GM21360 (cell line): ENCODE measurements around the gene SIGLEC11.
"Not testable (repeated sequence)": the region's sequence is repeated elsewhere in the genome, so short reads cannot be mapped to it uniquely, and the experiment has no call there.

Source experiments
- ATAC-seq: cut with Tn5 transposase; IDR thresholded peaks from one replicate; pipeline ENCODE4 v1.9.1; 2021; ENCODE audit warnings: mild to moderate bottlenecking, moderate library complexity; ENCODE audit not compliant: unreplicated experiment

The SIGLEC11 gene

DNA sequence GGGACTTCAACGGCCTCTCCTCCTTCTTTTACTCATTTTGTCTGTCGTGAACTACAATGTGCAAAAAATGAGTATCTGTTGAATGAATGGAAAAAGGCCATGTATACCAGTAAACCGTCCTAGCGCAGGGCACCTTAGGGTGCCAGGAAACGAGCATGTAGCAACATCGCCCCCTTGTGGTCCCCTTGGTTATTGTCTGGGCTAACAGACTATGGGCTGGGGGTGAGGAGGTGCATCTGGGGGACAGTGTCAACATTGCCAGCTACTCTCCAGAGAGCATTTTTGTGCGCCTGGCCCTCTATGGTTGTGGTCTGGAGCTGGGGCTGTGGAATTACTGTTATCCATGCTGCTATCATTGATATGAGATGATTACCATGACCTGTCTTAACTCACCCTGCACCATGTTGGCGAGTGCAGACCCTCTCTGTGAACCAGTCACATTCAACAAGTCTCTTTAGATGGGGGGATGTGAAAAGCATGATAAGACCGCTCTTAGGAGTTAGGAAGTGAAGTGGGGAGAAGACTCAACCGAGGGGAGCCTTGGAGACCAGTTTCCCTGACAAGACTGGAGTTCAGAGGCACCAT, 22.8 kb upstream of the SIGLEC11 start:
- no peak for ATAC-seq

DNA sequence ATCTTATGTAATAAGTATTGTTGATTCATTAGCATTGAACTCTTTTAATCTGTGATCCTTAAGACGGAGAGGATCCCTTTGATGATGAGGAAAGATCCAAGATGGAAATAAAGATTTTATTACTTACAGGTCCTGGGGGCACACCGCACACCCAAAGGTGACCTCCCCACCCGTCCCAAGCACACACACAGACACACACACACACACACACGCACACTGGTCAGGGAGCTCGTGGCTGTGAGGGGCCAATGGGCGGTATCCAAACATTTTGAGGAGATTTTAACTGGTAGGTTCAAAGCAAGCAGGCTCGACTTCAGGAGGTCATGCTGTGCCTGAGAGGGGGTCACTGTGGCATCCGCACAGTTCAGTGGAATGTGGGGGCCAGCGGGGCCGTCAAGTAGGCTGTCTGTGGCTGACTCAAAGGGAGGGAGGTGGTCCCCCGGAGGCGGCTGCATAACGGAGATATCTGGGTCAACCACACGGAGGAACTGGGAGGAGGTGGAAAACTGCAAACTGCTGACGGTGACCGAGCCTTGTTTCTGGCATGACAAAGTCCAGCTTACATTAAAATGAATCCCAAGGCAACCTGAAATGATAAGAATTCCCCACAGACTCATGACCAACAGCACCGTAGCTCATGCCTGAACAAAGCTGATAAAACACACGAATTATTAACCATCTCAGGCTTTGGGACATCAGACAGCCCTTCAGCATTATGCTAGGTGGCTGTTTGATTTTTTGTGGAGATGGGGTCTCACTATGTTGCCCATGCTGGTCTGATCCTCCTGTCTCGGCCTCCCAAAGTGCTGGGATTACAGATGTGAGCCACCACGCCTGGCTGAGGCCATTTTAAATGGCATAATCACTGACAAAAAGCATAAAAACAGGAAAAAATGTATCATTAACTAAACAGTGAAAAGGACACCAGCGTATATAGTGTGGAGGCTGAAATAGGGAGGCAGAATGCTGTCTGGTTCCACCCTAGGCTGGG, 20.9 kb upstream of the SIGLEC11 start:
- no peak for ATAC-seq

DNA sequence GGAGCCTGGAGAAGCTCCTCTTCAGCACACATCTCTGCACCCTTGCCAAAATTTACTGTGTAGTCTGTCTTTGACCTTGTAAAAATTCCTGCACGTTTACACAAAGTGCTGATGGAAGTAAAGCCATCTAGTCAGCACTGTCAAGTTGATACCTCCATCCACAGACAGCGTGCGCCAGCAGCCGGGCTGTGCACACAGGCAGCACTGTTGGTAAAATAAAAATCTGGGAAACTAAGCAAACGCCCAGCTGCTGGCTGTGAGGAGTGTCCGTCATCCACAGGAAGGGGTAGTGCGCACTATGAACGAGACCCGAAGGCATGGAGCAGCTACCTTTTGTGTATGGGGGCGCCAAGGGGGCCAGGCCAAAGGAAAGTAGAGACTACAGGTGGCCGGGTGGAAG, 17.4 kb upstream of the SIGLEC11 start:
- no peak for ATAC-seq

DNA sequence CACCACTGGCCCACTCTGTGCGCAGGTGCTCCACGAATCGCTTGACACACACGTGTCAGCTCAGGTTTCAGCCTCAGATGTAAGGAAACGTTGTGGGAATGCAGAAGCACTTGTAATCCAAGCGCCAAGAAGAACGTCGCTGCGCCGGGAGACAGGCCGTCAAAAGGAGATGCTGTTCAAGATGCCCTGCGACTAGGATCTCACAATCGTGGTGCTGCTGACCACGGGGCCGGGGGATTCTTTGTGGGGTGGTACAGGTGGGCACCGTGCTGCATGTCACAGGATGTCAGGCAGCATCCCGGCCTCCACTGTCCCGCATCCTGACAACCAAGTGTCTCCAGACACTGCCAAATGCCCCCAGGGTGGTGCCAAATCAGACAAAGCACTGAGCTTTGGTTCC, 16.9 kb upstream of the SIGLEC11 start:
- ATAC-seq = no peak

DNA sequence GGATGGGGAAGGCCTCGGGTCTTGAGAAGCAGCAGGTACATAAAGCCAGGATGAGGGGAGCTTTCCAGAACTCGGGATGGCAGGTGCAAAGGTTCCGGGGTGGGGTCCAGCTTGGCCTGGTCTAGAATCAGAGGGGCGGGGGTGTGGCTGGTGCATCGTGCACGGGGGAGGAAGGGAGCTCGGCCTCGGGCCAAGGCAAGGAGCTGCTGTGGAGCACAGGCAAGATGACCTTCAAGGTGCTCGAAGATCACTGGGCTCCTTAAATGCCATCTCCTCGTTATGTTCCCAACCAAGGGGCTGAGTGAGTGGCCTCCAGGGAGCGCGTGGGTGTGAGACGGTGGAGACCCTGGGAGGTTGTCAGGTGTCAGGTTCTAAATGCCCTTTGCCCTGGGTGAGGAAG, 16.1 kb upstream of the SIGLEC11 start:
- no peak for ATAC-seq

DNA sequence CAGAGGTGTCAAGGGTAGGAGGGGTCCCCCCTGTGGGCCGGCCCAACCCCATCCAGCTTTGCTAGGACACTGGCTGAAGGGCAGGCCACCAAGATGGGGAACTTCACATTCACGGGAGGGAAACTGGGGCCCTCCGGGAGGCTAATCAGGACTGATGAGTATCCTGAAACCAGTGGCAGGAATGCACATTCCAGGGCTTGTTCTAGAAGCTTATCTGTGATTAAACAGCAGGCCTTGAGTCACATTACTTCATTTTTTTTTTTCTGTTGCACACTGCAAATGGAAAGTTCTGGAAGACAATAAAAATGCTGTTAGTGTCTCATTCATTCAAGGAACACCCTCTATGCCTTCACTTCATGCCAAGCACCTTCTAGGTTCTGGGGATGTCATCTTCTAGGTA, 15.5 kb upstream of the SIGLEC11 start:
- ATAC-seq = no peak

DNA sequence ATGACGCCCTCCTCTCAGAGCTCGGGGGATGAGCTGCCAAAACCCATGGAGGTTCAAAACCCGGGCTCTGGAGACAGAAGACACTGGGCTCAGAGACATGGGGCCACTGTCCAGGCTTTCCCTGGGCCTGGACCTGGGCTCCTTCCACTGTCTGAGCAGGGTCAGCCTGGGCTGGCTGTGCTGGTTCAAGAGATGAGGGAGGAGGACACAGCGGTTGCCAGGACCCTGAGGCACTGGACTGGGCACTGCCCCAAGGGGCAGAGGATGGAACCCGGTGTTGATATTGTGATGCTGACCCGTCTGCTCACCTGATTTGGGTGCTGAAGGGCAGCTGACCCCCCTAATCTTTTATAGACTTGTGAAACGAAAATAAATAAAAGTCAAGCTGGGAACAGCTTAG, 14.1 kb upstream of the SIGLEC11 start:
- no peak for ATAC-seq

DNA sequence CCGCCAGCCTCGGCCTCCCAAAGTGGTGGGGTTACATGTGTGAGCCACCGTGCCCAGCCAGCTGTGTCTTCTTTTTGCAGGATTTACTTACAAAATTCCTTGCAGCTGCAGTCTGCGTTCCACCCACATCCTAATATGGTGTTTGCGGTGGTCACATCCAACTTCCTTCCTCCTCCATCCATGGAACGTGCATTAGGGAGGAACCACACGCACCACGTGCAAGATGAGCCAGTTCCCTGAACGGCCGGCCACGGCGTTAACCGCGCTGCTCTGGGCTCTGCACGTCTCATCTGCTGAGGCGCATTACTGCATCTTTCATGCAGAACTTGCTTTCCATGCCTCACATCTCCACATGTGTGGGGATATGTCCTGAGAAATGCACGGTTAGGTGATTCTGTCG, 13.0 kb upstream of the SIGLEC11 start:
- ATAC-seq = no peak

DNA sequence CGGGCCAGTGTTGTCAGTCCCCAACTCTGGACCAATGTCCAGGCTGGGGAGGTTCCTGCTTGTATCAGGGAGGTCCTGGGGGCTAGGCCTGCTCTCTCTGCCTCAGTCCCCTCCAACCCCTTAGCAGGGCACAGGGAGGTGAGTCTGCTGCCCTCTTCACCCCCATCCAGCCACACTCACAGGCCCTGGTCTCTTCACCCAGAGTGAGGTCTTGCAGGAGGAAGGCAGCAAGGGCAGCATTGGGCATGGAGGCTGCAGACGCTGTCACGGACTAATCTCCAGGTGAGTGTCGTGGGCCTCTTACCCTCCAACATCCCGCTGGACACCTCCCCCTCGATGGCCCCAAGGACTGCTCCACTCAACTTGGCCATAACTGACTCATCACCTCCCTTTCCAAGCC, 11.9 kb upstream of the SIGLEC11 start:
- no peak for ATAC-seq

DNA sequence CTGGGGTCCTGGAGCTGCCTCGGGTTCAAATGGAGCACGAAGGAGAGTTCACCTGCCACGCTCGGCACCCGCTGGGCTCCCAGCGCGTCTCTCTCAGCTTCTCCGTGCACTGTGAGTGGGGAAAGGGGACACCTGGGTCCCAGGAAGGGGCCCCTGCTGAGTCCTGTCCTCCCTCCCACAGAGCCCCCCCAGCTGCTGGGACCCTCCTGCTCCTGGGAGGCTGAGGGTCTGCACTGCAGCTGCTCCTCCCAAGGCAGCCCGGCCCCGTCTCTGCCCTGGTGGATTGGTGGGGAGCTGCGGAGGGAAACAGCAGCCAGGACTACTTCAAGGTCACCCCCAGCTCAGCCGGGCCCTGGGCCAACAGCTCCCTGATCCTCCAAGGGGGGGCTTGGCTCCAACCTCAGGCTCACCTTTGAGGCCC, 11.0 kb upstream of the SIGLEC11 start:
- ATAC-seq = no peak

DNA sequence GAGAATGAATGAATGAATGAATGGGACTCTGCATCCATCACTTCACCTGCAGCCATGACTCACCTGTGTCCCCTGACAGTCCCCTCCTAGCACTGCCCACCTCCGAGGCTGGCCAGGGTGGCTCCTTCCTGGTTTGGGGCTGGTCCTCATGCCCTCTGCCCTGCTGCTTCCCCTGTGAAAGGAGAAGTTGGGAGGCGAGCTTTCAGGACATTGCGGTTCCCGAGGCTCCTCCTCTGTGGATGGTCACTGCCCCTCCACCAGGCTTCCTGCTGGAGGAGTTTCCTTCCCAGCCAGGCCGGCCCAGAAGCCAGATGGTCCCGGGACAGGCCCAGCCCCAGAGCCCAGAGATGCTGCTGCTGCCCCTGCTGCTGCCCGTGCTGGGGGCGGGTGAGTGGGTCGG, 8.4 kb upstream of the SIGLEC11 start:
- ATAC-seq = not testable (repeated sequence)

DNA sequence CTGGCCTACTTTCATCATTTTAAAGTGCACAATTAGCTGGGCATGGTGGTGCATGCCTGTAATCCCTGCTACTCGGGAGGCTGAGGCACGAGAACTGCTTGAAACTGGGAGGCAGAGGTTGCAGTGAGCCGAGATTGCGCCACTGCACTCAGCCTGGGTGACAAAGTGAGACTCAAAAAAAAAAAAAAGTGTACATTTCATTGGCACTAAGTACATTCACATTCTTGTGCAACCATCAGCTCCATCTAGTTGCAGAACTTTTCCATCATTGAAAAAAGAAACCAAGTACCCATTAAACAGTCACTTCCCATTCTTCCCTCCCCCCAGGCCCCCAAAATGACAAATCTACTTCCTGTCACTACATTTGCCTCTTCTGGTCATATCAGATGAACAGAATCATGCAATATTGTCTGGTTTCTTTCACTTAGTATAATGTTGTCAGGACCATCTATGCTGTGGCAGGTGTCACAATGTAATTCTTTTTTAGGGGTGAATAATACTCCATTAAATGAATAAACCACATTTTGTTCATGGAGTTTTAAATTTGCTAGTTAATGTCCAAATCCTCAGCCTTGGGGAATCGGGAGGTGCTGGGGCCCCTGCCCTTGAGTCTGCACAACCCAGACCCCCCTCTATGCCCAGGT, 7.4 kb upstream of the SIGLEC11 start:
- no peak for ATAC-seq

DNA sequence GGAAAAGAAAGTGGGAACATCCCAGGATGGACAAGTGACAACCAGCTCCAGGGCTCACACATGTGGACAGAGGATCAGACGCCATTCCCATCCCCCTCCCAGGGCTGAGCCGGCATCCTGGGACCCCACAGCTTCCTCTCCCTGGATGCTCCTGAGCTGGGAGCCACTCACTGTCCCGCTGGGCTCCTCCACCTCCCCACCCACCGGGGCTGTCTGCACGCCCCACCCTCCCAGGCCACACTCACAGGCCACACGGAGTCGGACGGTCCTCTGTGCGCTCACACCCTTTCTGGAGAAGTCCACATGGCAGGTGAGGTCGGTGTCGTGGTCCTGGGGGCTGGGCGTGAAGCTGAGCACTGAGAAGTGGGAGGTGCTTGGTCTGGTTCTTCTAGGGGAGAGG, 1.1 kb downstream of the SIGLEC11 start:
- ATAC-seq = not testable (repeated sequence)

DNA sequence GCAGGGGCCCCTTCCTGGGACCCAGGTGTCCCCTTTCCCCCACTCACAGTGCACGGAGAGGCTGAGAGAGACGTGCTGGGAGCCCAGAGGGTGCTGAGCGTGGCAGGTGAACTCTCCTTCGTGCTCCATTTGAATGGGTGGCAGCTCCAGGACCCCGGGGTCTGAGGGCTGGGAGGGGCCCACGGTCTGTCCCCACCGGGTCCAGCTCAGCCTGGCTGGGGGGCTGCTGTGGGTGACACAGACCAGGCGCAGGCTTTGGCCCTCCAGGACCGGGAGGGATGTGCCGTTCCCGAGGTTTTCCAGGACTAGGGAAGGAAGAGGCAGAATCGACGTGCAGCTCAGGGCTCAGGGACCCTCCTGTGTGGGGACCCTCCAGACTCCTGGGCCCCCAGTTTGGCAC, 2.4 kb downstream of the SIGLEC11 start:
- not testable (repeated sequence) for ATAC-seq

DNA sequence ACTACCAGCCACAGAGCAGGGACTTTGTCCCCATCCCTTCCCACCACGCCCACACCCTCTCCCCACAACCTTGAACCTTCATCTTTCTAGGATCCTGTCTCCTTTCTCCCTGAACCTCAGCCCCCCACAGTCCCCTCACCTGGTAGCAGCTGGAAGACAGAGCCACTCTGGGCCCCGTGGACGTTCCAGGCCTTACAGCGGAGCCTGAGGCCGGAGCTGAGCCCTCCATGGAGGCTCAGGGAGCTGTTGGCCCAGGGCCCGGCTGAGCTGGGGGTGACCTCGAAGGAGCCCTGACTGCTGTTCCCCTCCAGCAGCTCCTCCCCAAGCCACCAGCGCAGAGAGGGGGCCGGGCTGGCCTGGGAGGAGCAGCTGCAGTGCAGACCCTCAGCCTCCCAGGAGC, 2.8 kb downstream of the SIGLEC11 start:
- not testable (repeated sequence) for ATAC-seq

DNA sequence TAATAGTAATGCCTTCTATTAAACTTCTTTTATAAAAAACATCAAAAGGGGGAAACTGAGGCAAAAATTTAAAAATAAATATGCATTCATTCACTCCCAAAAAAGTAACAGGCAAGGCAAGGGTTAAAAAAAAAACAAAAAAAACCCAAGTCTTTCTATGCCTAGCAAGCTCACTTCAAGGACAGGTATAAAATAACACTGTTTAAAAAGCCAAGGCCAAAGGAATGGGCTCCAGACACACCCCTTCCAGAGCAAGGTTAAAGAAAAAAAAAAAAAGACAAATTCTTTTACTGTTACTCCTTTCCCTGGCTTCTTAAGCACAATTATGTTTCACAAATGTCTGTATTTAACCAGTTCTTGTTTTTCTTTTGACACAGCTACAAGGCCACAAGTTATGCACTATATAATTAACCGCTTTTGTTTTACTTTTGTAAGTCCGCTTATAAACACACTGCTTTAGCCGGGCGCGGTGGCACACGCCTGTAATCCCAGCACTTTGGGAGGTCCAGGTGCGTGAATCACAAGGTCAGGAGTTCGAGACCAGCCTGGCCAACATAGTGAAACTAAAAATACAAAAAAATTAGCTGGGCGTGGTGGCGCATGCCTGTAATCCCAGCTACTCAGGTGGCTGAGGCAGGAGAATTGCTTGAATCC, 3.6 kb downstream of the SIGLEC11 start:
- ATAC-seq = no peak

DNA sequence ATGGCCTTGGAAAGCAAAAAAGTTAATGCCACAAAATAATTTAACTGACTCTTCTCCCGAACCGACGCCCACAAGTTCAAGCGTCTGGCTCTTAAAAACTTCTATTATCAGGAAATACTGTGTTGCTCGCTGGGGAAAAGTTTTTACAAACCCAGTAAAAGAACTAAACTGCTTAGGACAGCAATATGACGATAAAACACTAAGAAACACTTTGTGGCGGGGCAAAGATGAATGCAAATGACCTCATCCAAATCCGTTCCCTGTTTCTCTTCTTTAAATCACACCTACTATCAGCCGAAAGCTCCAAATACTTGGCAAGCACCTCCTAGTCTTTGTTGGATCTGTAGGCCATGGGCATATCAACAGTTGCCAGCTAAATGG, 4.9 kb downstream of the SIGLEC11 start:
- ATAC-seq = no peak

DNA sequence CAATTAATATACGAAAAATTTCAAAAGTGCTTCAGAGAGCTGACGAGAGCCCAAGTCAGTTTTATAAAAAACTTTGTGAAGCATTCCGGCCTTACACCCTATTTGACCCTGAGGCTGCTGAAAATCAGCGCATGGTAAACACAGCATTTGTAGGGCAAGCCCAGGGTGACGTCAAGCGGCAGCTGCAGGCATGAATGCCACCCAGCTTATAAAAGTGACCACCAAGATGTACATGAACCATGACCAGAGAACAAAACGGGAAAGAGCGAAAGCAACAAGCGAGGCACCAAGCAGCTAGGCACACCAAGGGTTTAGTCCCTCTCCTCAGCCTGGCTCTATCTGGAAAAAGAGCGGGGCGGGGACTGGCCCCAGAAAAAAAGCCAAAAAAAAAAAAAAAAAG, 6.0 kb downstream of the SIGLEC11 start:
- ATAC-seq = no peak

DNA sequence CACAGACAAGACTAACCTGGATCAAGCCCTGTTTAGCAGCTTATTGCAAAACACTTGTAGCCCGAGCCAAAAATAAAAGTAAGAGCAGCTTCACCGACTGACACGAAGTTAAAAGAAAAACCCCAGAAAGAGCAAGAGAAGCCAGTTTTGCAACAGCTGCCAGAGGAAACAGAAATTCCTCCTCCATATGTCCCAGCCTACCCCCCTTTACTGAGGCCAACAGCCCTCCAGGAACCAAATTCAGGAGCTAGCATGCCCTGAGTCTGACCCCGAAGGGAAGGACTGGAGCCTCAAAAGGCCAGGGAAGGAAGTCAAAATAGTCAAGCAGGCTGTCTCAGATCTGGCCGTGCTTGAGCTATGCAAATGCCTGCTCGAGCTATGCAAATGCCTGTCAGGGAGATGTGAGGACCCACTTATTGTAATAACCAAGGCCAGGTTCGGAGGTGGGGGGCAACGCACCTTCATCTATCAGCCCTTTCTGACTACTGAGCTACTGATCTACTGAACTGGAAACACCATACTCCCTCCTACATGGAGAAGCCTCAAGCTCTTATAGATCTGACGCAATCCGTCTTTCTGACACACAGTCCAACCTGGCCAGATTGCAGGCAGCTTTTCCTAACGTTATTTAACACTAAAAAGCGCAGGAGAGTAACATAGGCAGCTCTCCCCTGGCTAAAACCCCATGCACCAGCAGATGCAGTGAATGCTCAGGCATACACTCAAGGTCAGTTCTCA, 6.7 kb downstream of the SIGLEC11 start:
- no peak for ATAC-seq

DNA sequence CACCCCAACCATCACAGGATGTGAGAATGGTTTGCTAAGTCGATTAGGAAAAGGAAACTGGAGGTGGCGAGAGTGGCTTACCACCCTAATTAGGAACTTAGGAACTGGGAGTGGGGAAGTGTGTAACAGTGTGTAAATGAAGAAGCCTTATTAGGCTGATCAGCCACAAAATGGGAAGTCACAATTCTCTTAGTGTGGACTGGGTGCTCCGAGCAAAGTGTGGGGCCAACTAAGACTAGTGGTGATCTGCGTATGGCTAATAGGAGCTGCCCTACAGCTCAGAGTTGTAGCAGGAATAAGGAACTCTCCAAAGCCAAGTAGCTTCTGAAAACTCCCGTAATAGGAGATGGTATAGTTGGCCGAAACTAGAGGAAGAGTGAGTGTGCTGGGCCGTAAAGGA, 7.6 kb downstream of the SIGLEC11 start:
- ATAC-seq = no peak

DNA sequence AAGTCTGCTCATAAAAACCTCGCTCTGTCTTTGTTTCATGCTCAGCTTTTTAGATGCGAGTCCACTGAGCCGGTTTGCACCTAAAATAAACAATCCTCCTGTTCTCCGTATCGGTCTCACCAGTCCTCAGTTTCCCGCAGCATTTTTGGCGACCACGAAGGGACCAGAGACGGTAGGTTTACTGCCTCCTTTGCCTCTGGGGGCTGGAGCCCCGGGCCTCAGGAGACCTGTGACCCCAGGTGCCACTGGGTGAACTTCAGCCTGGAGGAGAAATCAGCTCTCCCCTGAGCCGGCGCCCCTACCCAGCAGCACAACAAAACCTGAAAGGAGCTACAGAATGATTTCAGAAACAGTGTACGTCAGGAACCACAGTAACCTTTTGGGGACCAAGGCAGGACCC, 8.1 kb downstream of the SIGLEC11 start:
- no peak for ATAC-seq
